Brain microvascular endothelial cell (primary cell): ENCODE data around the gene CENPV.
"Not testable (repeated sequence)": the region's sequence is repeated elsewhere in the genome, so short reads cannot be mapped to it uniquely, and the experiment has no call there.

Source experiments
- DNase-seq: peaks from one replicate; pipeline ENCODE4 v3.0.0-alpha.2; 2020
- H3K27ac ChIP-seq: fragments of 250-450 bp; sonication (Bioruptor Pico); 2 replicates; pipeline ENCODE4 v1.5.1; 2020; ENCODE audit warnings: mild to moderate bottlenecking, moderate library complexity
- H3K27me3 ChIP-seq: fragments of 250-450 bp; sonication (Bioruptor Pico); replicated peaks from 2 replicates; pipeline ENCODE4 v1.5.1; 2020; ENCODE audit warnings: mild to moderate bottlenecking
- H3K36me3 ChIP-seq: fragments of 250-450 bp; sonication (Bioruptor Pico); replicated peaks from 2 replicates; pipeline ENCODE4 v1.5.1; 2020; ENCODE audit warnings: mild to moderate bottlenecking
- H3K4me3 ChIP-seq: 2 replicates; pipeline ENCODE4 v1.5.1; 2011; ENCODE audit warnings: low read depth, mild to moderate bottlenecking, control low read depth, low read length, moderate library complexity
- CTCF ChIP-seq: IDR thresholded peaks from 2 replicates; pipeline ENCODE4 v1.5.1; 2011; ENCODE audit warnings: low read depth, mild to moderate bottlenecking, moderate library complexity, low read length, control low read depth, inconsistent platforms; ENCODE audit errors: missing control alignments
- in situ Hi-C: cut with HindIII; loops from 2 replicates; pipeline ENCODE4 v1.10.0; 2017; ENCODE audit warnings: low sequenced_read_pairs, low pct_ligation_motif_present

The CENPV gene

DNA sequence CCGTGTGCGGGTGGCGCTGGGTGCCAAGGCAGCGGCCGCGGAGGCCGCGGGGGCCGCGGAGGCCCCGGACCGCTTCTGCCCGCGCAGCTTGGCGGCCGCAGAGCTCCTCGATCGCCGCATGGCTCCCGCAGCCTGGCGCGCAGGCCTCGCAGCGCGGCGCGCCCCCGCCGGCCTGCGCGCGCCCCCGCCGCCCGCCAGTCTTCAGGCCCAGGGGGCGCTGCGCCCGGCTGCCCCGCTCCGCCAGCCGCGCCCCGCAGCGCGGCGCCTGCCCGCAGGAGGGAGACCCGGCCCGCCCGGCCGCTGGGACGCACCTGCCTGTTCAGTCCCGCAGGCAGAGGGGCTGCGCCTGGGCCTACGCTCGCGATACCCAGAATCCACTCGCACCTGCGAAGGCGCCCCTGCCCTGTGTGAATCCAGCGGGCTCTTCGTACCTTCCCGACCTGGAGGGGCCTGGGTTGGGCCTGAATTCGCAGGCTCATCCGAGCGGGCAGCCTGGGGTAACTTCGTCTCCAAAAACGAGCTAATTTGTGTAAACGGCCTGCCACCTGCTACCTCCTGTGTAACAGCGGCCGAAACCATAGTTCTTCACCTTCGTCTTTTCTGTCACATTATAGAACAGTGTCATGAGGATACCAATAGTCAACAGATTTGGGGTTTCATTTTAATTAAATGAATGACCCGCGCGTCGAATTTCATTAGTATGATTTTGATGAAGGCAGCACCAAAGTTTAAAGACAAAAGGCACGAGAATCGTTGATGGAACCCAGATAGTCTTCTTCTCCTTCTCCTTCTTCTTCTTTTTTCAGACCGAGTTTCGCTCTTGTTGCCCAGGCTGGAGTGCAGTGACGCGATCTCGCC, at the start of gene CENPV:
Gene CENPV (minus strand): TSS at position 153 of the 858 bp plus-strand sequence. CDS start 33 bp downstream, at position 120.
- peak within 1 kb of the TSS; percentile 8 for H3K27ac ChIP-seq
- in situ Hi-C loops, result no loop called here
- DNase-seq, result peak; percentile 1

DNA sequence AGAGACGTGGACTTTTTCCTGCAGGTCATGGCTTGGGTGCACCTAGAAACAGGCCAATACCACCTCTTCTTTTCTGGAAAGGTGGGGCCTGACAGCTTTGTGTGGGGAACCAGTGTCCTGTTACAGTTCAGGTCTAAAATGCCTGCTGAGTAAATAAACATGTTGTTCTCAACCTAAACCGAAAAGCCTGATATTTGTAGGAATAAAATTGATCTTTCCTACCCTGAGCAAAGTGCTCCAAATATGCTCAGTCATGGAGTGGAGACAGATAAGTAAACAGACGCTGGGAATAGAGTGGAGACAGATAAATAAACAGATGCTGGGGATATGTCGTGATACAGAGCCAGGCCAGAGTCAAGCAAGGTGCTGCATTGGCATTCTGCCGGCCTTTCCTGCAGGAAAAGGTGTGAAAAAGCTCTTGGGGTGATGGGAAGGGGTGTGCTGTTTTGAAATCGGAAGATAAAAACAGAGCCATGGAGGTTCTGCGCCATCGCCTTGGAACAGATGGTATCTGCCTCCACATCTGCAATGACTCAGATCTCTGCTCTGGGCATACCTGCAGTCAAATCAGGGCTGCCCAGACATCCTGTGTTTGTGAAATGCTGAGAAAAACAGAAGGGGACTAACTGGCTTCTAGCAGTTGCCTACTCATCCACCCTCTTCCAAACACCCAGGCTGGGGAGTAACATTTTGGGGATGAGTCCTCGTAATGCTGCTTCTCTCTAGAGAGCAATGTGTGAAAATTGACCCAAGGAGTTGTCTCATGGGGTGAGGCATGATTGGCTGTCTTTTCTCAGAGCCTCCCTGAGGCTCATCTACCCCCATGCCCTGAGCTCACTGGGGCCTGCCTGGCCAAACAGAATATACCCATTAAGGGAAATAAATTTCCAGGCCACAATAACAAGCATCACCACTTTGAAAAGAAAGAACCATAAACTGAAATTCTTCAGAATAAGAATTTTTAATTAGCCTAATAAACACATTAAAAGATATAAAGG, 45.3 kb upstream of the CENPV start:
- H3K36me3 ChIP-seq, result no peaks in the 10 kb centered on the region
- no peak overlapping the region for H3K4me3 ChIP-seq
- DNase-seq, result no peak
- TF ChIP-seq CTCF, result no peak
- no peaks in the 10 kb centered on the region for H3K27me3 ChIP-seq
- in situ Hi-C loops, result no loop called here
- H3K27ac ChIP-seq, result no peak overlapping the region

More for the DNA sequence above, at the start of gene CENPV:
- TF ChIP-seq CTCF, result no peak
- H3K27me3 ChIP-seq, result no peaks in the 10 kb centered on the region
- peaks cover 10% of the 10 kb centered on the region for H3K36me3 ChIP-seq
- H3K4me3 ChIP-seq, result peak within 1 kb of the TSS; percentile 70

GRCh38 chr17:16396693-16397092, 43.4 kb upstream of the CENPV start:
- in situ Hi-C loops, H3K36me3 ChIP-seq, H3K27me3 ChIP-seq, H3K27ac ChIP-seq, H3K4me3 ChIP-seq, DNase-seq: not testable (repeated sequence)

DNA sequence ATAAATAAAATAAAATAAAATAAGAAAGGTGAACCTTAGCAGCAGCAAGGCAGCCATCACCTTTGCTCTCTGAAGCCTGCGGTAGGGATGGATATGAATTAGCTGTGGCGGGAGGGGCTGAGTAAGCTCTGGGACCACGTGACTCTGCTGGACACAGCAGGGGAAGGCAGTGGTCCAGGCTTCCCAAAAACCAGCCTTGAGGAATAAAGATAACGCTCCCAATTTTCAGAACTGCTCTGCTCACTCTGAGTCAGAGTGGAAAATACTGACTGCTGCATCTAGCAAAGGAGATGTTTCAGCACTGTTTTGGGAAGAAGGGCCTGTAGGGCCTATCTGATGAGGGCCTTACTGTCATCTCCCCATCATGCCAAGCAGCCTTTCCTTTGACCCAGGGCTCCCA, 42.6 kb upstream of the CENPV start:
- H3K27ac ChIP-seq, in situ Hi-C loops, H3K36me3 ChIP-seq: not testable (repeated sequence)

GRCh38 chr17:16392491-16392890, 39.2 kb upstream of the CENPV start:
- H3K27me3 ChIP-seq, H3K27ac ChIP-seq, DNase-seq, H3K36me3 ChIP-seq, H3K4me3 ChIP-seq, in situ Hi-C loops: not testable (repeated sequence)

More for the DNA sequence above, 42.6 kb upstream of the CENPV start:
- not testable (repeated sequence) for H3K4me3 ChIP-seq, DNase-seq, H3K27me3 ChIP-seq

DNA sequence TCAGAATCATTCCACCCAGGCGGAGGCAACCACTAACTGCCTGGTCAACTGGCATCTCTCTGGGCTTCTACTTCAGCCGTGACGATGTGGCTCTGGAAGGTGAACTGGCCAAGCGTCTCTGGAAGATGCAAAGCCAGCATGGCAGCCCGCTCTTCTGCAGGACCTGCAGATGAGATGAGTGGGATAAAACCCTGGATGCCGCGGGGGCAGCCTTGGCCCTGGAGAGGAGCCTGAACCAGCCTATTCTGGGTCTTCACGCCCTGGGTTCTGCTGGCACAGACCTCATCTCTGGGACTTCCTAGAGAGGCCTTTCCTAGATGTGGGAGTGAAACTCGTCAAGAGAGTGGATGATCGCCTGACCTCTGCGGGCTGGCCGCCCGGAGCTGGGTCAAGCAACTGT, 38.2 kb upstream of the CENPV start:
- no peaks in the 10 kb centered on the region for H3K27me3 ChIP-seq
- no peak for DNase-seq
- no peak overlapping the region for H3K4me3 ChIP-seq
- no peaks in the 10 kb centered on the region for H3K36me3 ChIP-seq
- in situ Hi-C loops, result no loop called here
- TF ChIP-seq CTCF, result no peak
- H3K27ac ChIP-seq, result no peak overlapping the region

DNA sequence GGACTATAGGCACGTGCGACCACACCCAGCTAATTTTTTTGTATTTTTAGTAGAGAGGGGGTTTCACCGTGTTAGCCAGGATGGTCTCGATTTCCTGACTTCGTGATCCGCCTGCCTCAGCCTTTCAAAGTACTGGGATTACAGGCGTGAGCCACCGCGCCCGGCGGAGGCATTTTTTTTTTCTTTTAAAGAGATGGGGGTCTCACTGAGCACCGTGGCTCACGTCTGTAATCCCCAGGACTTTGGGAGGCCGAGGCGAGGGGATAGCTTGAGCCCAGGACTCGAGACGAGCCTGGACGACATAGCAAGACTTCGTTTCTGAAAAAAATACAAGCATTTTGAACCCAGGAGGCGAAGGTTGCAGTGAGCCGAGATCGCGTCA, 32.8 kb upstream of the CENPV start:
- not testable (repeated sequence) for H3K4me3 ChIP-seq

More for the DNA sequence above, 32.8 kb upstream of the CENPV start:
- H3K27ac ChIP-seq, in situ Hi-C loops, DNase-seq, H3K27me3 ChIP-seq: not testable (repeated sequence)
- peaks cover 17% of the 10 kb centered on the region for H3K36me3 ChIP-seq
